HL-60 (cell line): ENCODE results near the gene ZNF423.

Experiments
- GABPA ChIP-seq: IDR thresholded peaks from 2 replicates; pipeline ENCODE4 v1.6.1; 2012; ENCODE audit warnings: low read depth
- POLR2AphosphoS5 ChIP-seq: IDR thresholded peaks from 2 replicates; pipeline ENCODE4 v1.6.1; 2012; ENCODE audit warnings: low read depth
- SPI1 ChIP-seq: IDR thresholded peaks from 2 replicates; pipeline ENCODE4 v1.6.1; 2012; ENCODE audit warnings: low read depth, mild to moderate bottlenecking, borderline replicate concordance
- TF ChIP-seq, protein P1 (sequence below): IDR thresholded peaks from one replicate; pipeline ENCODE4 v1.5.1; 2011; ENCODE audit warnings: low read length, control low read depth, inconsistent platforms; ENCODE audit not compliant: insufficient read depth

DNA sequence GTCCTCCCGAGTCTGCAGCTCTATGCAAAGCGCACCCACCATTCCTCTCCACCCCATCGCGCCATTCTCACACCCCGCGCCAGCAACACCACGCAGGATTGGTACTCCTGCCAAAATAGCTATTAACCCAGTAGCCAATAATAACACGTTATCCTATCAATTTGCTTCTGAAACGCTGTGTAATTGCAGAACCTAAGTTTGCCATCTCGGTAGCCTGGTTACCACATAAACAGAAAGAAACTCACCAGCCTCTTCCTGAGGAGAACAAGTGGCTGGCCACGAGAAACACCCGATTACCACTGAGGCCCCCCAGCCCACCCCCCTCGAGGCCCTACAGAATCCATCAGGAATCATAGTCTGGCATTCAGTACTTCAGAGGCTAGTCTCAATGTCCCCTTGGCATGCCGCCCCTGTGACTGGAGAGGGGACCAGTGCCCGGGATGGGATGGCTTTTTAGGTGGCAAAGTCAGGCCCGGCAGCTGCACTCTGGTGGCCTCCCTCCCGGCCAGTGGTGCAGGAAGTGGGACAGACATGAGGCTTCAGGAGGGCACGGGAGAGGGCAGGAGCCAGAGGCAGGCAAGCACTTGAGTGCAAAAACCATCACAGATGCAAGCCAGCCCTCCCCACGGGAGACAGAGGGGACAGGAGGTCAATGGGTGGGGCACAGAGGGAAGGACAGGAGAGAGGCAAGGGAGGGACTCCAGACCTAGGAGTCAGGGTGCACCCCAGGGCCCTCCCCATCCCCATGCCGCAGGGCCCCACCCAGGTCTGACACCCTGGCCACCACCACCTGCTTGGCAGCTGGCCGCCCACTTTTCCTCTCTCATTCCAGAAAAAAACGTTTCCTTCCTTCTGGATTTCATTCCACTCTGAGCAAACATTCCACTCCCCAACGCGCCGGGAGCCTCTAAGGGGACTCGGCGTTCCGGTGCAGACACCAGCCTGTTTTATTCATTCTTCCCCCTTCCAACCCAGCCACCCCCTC, 192.5 kb downstream of the ZNF423 start:
- TF ChIP-seq, protein P1, sequence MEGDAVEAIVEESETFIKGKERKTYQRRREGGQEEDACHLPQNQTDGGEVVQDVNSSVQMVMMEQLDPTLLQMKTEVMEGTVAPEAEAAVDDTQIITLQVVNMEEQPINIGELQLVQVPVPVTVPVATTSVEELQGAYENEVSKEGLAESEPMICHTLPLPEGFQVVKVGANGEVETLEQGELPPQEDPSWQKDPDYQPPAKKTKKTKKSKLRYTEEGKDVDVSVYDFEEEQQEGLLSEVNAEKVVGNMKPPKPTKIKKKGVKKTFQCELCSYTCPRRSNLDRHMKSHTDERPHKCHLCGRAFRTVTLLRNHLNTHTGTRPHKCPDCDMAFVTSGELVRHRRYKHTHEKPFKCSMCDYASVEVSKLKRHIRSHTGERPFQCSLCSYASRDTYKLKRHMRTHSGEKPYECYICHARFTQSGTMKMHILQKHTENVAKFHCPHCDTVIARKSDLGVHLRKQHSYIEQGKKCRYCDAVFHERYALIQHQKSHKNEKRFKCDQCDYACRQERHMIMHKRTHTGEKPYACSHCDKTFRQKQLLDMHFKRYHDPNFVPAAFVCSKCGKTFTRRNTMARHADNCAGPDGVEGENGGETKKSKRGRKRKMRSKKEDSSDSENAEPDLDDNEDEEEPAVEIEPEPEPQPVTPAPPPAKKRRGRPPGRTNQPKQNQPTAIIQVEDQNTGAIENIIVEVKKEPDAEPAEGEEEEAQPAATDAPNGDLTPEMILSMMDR = no peak
- TF ChIP-seq SPI1 (no peak), POLR2AphosphoS5 (no peak), GABPA (no peak)
